HEK293T (cell line): ENCODE results near the gene ZCCHC14.

Experiments
- BHLHE40 ChIP-seq: fragments of 450-650 bp; IDR thresholded peaks from 2 replicates; pipeline ENCODE4 v1.6.1; 2016; ENCODE audit warnings: mild to moderate bottlenecking, moderate library complexity, borderline replicate concordance
- CTBP1 ChIP-seq: fragments of 450-650 bp; IDR thresholded peaks from 2 replicates; pipeline ENCODE4 v1.6.1; 2016; ENCODE audit warnings: borderline replicate concordance
- ELF4 ChIP-seq: fragments of 450-650 bp; IDR thresholded peaks from 2 replicates; pipeline ENCODE4 v1.6.1; 2017; ENCODE audit warnings: antibody characterized with exemption
- FOXM1 ChIP-seq: fragments of 450-650 bp; IDR thresholded peaks from 2 replicates; pipeline ENCODE4 v1.6.1; 2017; ENCODE audit warnings: mild to moderate bottlenecking, borderline replicate concordance
- L3MBTL2 ChIP-seq: fragments of 450-650 bp; conservative IDR thresholded peaks from 2 replicates; pipeline ENCODE4 v1.6.1; 2016; ENCODE audit warnings: mild to moderate bottlenecking
- NFRKB ChIP-seq: fragments of 450-650 bp; IDR thresholded peaks from 2 replicates; pipeline ENCODE4 v1.6.1; 2016; ENCODE audit warnings: mild to moderate bottlenecking, moderate library complexity
- TARDBP ChIP-seq: fragments of 450-650 bp; IDR thresholded peaks from 2 replicates; pipeline ENCODE4 v1.6.1; 2016
- ZNF384 ChIP-seq: fragments of 450-650 bp; IDR thresholded peaks from 2 replicates; pipeline ENCODE4 v1.6.1; 2016

DNA sequence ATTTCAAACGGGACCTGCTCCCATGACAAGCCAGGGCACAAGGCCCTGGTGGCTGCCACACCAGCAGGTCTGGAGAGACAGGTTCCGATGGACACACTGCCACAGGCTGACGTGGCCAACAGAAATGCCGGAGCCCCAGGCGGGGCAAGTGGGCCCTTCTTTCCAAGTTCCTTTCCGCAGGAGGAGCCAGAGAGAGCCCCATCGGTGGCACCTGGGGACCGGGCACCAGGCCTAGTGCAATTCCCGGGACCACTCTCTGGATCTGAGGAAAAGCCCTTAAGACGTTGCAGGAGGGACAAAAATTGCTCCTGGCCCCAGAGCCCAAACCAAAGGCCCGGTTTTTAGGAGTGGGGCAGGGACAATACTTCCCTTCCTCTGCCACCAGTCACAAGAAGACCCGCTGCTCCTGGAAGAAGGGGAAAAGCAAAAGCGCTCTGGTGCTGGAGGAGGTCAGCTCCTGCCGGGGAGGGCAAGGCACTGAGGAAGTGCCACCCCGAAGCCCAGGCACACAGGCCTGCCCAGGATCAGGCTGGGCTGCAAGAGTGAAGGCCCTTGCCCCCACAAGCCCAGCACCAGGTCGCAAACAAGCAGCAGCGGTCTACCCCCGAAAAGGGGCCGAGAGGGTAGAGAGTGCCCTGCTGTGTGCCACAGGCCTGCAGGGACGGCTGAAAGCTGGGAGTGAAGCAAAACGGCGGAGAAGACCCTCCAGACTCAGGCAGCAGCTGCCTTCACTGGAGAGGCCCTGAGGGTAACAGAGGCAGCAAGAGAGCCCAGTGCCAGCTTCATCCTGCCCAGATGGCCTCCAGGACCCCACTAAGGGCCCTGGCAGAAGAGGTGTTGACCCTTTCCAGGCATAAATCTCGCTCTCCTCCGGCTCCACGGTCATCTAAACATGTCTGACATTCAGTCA, 71.6 kb downstream of the ZCCHC14 start:
- TF ChIP-seq ELF4 (no peak), FOXM1 (no peak), NFRKB (no peak), L3MBTL2 (no peak), CTBP1 (no peak), TARDBP (no peak), ZNF384 (no peak), BHLHE40 (no peak)
